Heart left ventricle (tissue), 13 donors: ENCODE measurements around the gene NAALADL1.

Experiments
- POLR2A ChIP-seq, 2 donors: fragments of 450-650 bp; IDR thresholded peaks; one replicate each; pipeline ENCODE4 v1.6.1; 2017; ENCODE audit warnings: antibody characterized with exemption in 2 of 2, mild to moderate bottlenecking in 2 of 2, moderate library complexity in 2 of 2
- TF ChIP-seq, protein P1 (sequence below), 12 donors: fragments of 200-600 bp; sonication (generic) in 4 of 12; IDR thresholded peaks; one replicate each; pipeline versions ENCODE4 v1.5.0 to v1.8.0; 2018 to 2022; ENCODE audit warnings: antibody characterized with exemption in 12 of 12, mild to moderate bottlenecking in 5 of 12
- donor health status: ischemic (EF 13 %, LVEDD 7.1; RV severe dilation, severe dysfunction).
- donor health status: DM: no; HTN: yes; CAD: no.
- donor health status: DM: no; HTN: no; CAD: no.
- donor health status: ischemic (EF 25% LVEDD 6.9; RV normal size, moderate dysfunction).
- donor health status: ischemic (EF 25% LVEDD 5.7; RV mildly dilated, moderate dysfunction).
- donor health status: ischemic (EF 35%, LVEDD 5.7; RV mildly dilated, moderate dysfunction).
- donor health status: nonischemic (EF 11% LVEDD 7.7; RV severe dilation, severe dysfunction).
- donor health status: DM: yes; HTN: yes; CAD: no.
- donor health status: PGD.
- donor health status: ischemic (EF 29% LVEDD 5.4; RV normal size, mild dysfunction).
- donor health status: nonischemic (EF 23%, LVEDD 6.1; RV moderate dilation, normal function).

DNA sequence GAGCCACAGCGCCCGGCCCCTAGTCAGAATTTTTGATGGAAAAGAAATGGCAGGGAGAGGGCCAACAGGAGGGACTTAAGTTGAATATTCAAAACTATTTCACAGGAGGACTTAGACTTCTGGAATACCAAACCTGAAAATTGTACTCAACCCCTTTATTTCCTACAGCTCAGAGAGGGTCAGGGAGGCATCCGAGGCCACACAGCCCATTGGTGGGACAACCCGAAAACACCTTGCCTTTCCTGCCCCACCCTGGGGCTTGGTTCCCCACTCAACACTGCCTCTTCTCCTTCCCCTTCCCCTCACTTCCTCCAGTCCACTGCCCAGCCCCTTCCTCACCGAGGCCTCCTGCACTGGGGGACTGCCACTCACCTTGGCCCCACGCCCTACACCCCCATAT is 1.4 kb downstream of the NAALADL1 start:
- TF ChIP-seq POLR2A (IDR thresholded peaks at IDR 0.05) = no peak
- TF ChIP-seq, protein P1, sequence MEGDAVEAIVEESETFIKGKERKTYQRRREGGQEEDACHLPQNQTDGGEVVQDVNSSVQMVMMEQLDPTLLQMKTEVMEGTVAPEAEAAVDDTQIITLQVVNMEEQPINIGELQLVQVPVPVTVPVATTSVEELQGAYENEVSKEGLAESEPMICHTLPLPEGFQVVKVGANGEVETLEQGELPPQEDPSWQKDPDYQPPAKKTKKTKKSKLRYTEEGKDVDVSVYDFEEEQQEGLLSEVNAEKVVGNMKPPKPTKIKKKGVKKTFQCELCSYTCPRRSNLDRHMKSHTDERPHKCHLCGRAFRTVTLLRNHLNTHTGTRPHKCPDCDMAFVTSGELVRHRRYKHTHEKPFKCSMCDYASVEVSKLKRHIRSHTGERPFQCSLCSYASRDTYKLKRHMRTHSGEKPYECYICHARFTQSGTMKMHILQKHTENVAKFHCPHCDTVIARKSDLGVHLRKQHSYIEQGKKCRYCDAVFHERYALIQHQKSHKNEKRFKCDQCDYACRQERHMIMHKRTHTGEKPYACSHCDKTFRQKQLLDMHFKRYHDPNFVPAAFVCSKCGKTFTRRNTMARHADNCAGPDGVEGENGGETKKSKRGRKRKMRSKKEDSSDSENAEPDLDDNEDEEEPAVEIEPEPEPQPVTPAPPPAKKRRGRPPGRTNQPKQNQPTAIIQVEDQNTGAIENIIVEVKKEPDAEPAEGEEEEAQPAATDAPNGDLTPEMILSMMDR (IDR thresholded peaks at IDR 0.05) = no peak
